ENCODE data around the gene ANAPC7. TPM values are rescaled to one million over a fixed set of nuclear protein-coding genes. Genes with fewer than 3 reads are reported as not detected.

ANAPC7 gene
- total RNA-seq, 1 experiment from 2014 or later = 52.4 TPM

DNA sequence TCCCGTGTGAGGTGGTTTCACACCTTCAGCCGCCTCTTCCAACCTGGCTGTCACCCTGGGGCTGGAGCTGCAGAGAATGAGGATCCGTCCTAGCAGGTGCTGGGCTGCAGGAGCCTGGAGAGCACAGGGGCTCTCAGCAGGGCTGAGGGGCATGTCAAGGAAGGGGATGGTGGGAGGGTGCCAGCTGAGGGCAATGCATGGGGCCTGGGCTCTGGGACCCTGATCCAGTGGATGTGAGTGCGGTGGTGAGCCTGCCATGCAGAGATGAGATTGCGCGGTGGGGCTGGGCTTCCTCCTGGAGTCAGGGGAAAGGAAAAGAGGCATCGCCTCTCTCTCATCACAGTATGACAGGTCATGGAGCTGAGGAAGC lies 31.5 kb downstream of the ANAPC7 start:
- Histone ChIP-seq H3K27me3 (ENCODE audit: insufficient read depth, low read depth) (no peaks in the 10 kb centered on the region), H3K4me3 (no peak overlapping the region), H3F3A (ENCODE audit: insufficient read depth, low read depth) (peaks cover 3% of the 10 kb centered on the region; the same call in 1 of the 2 replicates), H3K4me2 (no peak overlapping the region), H2AFZ (no peak overlapping the region), H3K9me2 (ENCODE audit: insufficient read depth) (no peaks in the 10 kb centered on the region), H3K36me3 (ENCODE audit: low read depth) (peaks cover 19% of the 10 kb centered on the region; the same call in 1 of the 2 replicates), H3K27ac (no peak overlapping the region), H3K79me2 (ENCODE audit: low read depth) (no peaks in the 10 kb centered on the region), H4K20me1 (ENCODE audit: insufficient read depth) (no peaks in the 10 kb centered on the region), H3K4me1 (replicated peaks; ENCODE audit: insufficient read depth) (no peaks in the 10 kb centered on the region), H3K9me3 (ENCODE audit: insufficient read depth, low read depth) (no peaks in the 10 kb centered on the region)
- DNase-seq = no peak
- TF ChIP-seq CTCF (conservative IDR thresholded peaks at IDR 0.05) (no peak), EZH2 (IDR thresholded peaks at IDR 0.05; ENCODE audit: low read depth) (no peak)
- ChIA-PET CTCF (no interaction called here), POLR2A (ENCODE audit: unreplicated experiment) (no interaction called here)
- intact Hi-C loops (cut with micrococcal nuclease; ENCODE audit: unreplicated experiment) = no loop called here
- BruUV-seq (replicated peaks) = no TSS peak

GRCh38 chr12:110371408-110372055 lies 32.0 kb downstream of the ANAPC7 start:
- Histone ChIP-seq H3K27ac (no peak overlapping the region), H3K4me1 (replicated peaks; ENCODE audit: insufficient read depth) (no peaks in the 10 kb centered on the region), H3K79me2 (ENCODE audit: low read depth) (no peaks in the 10 kb centered on the region), H4K20me1 (ENCODE audit: insufficient read depth) (no peaks in the 10 kb centered on the region), H3K4me2 (no peak overlapping the region), H3K27me3 (ENCODE audit: insufficient read depth, low read depth) (no peaks in the 10 kb centered on the region), H3K9me2 (ENCODE audit: insufficient read depth) (no peaks in the 10 kb centered on the region), H3K4me3 (no peak overlapping the region), H3F3A (ENCODE audit: insufficient read depth, low read depth) (peaks cover 3% of the 10 kb centered on the region; the same call in 1 of the 2 replicates), H3K9me3 (ENCODE audit: insufficient read depth, low read depth) (no peaks in the 10 kb centered on the region), H2AFZ (no peak overlapping the region), H3K36me3 (ENCODE audit: low read depth) (peaks cover 19% of the 10 kb centered on the region; the same call in 1 of the 2 replicates)
- ChIA-PET POLR2A (ENCODE audit: unreplicated experiment) (interaction anchor here (0.5 kb wide), 1 partner anchor 18 kb away, joined by 6 read pairs; no protein-coding TSS in a partner anchor), CTCF (no interaction called here)
- intact Hi-C loops (cut with micrococcal nuclease; ENCODE audit: unreplicated experiment) = no loop called here
- TF ChIP-seq EZH2 (IDR thresholded peaks at IDR 0.05; ENCODE audit: low read depth) (no peak), CTCF (conservative IDR thresholded peaks at IDR 0.05) (no peak)
- BruUV-seq (replicated peaks) = no TSS peak
- no peak for DNase-seq

GRCh38 chr12:110370732-110371231 lies 32.7 kb downstream of the ANAPC7 start:
- BruUV-seq (replicated peaks) = no TSS peak

More at GRCh38 chr12:110370732-110371231, 32.7 kb downstream of the ANAPC7 start:
- Histone ChIP-seq H3K79me2 (ENCODE audit: low read depth) (no peaks in the 10 kb centered on the region), H4K20me1 (ENCODE audit: insufficient read depth) (no peaks in the 10 kb centered on the region), H2AFZ (no peak overlapping the region), H3K4me2 (no peak overlapping the region), H3K4me1 (replicated peaks; ENCODE audit: insufficient read depth) (no peaks in the 10 kb centered on the region), H3K9me2 (ENCODE audit: insufficient read depth) (no peaks in the 10 kb centered on the region), H3K9me3 (ENCODE audit: insufficient read depth, low read depth) (no peaks in the 10 kb centered on the region), H3F3A (ENCODE audit: insufficient read depth, low read depth) (peaks cover 3% of the 10 kb centered on the region; the same call in 1 of the 2 replicates), H3K27ac (no peak overlapping the region), H3K4me3 (no peak overlapping the region), H3K36me3 (ENCODE audit: low read depth) (peaks cover 19% of the 10 kb centered on the region; the same call in 1 of the 2 replicates), H3K27me3 (ENCODE audit: insufficient read depth, low read depth) (no peaks in the 10 kb centered on the region)
- ChIA-PET CTCF (no interaction called here), POLR2A (ENCODE audit: unreplicated experiment) (interaction anchor here (0.5 kb wide), 1 partner anchor 17 kb away, joined by 6 read pairs; no protein-coding TSS in a partner anchor)
- TF ChIP-seq CTCF (conservative IDR thresholded peaks at IDR 0.05) = no peak
- no peak for DNase-seq
- intact Hi-C loops (cut with micrococcal nuclease; ENCODE audit: unreplicated experiment) = no loop called here
